ACC112 (cell line): ENCODE results near the gene BLOC1S2.
"Not testable (repeated sequence)": the region's sequence is repeated elsewhere in the genome, so short reads cannot be mapped to it uniquely, and the experiment has no call there.

Experiments
- H2AFZ ChIP-seq: fragments of 200-600 bp; sonication (generic); one replicate; pipeline ENCODE4 v1.6.0; 2017; ENCODE audit warnings: antibody characterized with exemption, low read length; ENCODE audit not compliant: unreplicated experiment
- H3K27ac ChIP-seq: fragments of 200-600 bp; sonication (generic); 2 replicates; pipeline ENCODE4 v1.5.1; 2014; ENCODE audit warnings: low read depth, mild to moderate bottlenecking, antibody characterized with exemption, low read length, moderate library complexity
- H3K27me3 ChIP-seq: fragments of 200-600 bp; sonication (generic); 2 replicates; pipeline ENCODE4 v1.6.1; 2014; ENCODE audit warnings: mild to moderate bottlenecking, antibody characterized with exemption, low read length, moderate library complexity, mixed read lengths; ENCODE audit not compliant: insufficient read depth
- H3K36me3 ChIP-seq: fragments of 200-600 bp; sonication (generic); 2 replicates; pipeline ENCODE4 v1.6.1; 2016; ENCODE audit warnings: mild to moderate bottlenecking, antibody characterized with exemption, low read length, moderate library complexity, mixed read lengths; ENCODE audit not compliant: insufficient read depth
- H3K4me1 ChIP-seq: fragments of 200-600 bp; sonication (generic); one replicate; pipeline ENCODE4 v1.6.1; 2016; ENCODE audit warnings: low read length, mixed read lengths; ENCODE audit not compliant: insufficient read depth, unreplicated experiment, control insufficient read depth
- H3K4me3 ChIP-seq: fragments of 200-600 bp; sonication (generic); 2 replicates; pipeline ENCODE4 v1.5.1; 2014; ENCODE audit warnings: mild to moderate bottlenecking, low read depth, low read length
- H3K79me2 ChIP-seq: fragments of 200-600 bp; sonication (generic); one replicate; pipeline ENCODE4 v1.6.0; 2016; ENCODE audit warnings: low read length; ENCODE audit not compliant: control insufficient read depth, unreplicated experiment, insufficient read depth

Gene BLOC1S2

GRCh38 chr10:100318207-100318606, 31.7 kb upstream of the BLOC1S2 start:
- H3K79me2 ChIP-seq: no peaks in the 10 kb centered on the region
- H2AFZ ChIP-seq: no peak overlapping the region
- peaks cover 61% of the 10 kb centered on the region for H3K27me3 ChIP-seq
- H3K4me3 ChIP-seq: no peak overlapping the region
- no peak overlapping the region for H3K27ac ChIP-seq
- no peaks in the 10 kb centered on the region for H3K4me1 ChIP-seq
- H3K36me3 ChIP-seq: no peaks in the 10 kb centered on the region

- Histone ChIP-seq H3K36me3 (no peaks in the 10 kb centered on the region), H3K4me1 (no peaks in the 10 kb centered on the region), H3K4me3 (no peak overlapping the region), H3K27ac (no peak overlapping the region), H3K27me3 (peaks cover 77% of the 10 kb centered on the region), H2AFZ (no peak overlapping the region), H3K79me2 (no peaks in the 10 kb centered on the region)
Observed at GRCh38 chr10:100315615-100316014, 29.1 kb upstream of the BLOC1S2 start.

GRCh38 chr10:100311298-100311697, 24.8 kb upstream of the BLOC1S2 start:
- Histone ChIP-seq H3K27me3 (peaks cover 57% of the 10 kb centered on the region), H3K4me1 (no peaks in the 10 kb centered on the region), H3K27ac (no peak overlapping the region), H3K79me2 (no peaks in the 10 kb centered on the region), H3K36me3 (no peaks in the 10 kb centered on the region), H2AFZ (no peak overlapping the region), H3K4me3 (no peak overlapping the region)

GRCh38 chr10:100307684-100308083, 21.2 kb upstream of the BLOC1S2 start:
- Histone ChIP-seq H3K4me1 (no peaks in the 10 kb centered on the region), H2AFZ (no peak overlapping the region), H3K27ac (no peak overlapping the region), H3K4me3 (no peak overlapping the region), H3K27me3 (peaks cover 30% of the 10 kb centered on the region), H3K79me2 (no peaks in the 10 kb centered on the region), H3K36me3 (no peaks in the 10 kb centered on the region)

GRCh38 chr10:100306861-100307260, 20.4 kb upstream of the BLOC1S2 start:
- H3K27ac ChIP-seq: no peak overlapping the region
- no peak overlapping the region for H3K4me3 ChIP-seq
- no peaks in the 10 kb centered on the region for H3K79me2 ChIP-seq
- no peak overlapping the region for H2AFZ ChIP-seq
- no peaks in the 10 kb centered on the region for H3K36me3 ChIP-seq
- H3K27me3 ChIP-seq: peaks cover 21% of the 10 kb centered on the region
- no peaks in the 10 kb centered on the region for H3K4me1 ChIP-seq

GRCh38 chr10:100304414-100304813, 17.9 kb upstream of the BLOC1S2 start:
- H3K27me3 ChIP-seq: peaks cover 4% of the 10 kb centered on the region
- no peaks in the 10 kb centered on the region for H3K4me1 ChIP-seq
- H3K36me3 ChIP-seq: no peaks in the 10 kb centered on the region
- H2AFZ ChIP-seq: no peak overlapping the region
- H3K79me2 ChIP-seq: no peaks in the 10 kb centered on the region
- H3K4me3 ChIP-seq: no peak overlapping the region
- H3K27ac ChIP-seq: no peak overlapping the region

- H2AFZ ChIP-seq: no peak overlapping the region
- no peak overlapping the region for H3K27ac ChIP-seq
- H3K36me3 ChIP-seq: no peaks in the 10 kb centered on the region
- peaks cover 6% of the 10 kb centered on the region for H3K27me3 ChIP-seq
- H3K79me2 ChIP-seq: no peaks in the 10 kb centered on the region
- no peak overlapping the region for H3K4me3 ChIP-seq
- no peaks in the 10 kb centered on the region for H3K4me1 ChIP-seq
Observed at GRCh38 chr10:100303724-100304319, 17.3 kb upstream of the BLOC1S2 start.

GRCh38 chr10:100301123-100301522, 14.6 kb upstream of the BLOC1S2 start:
- not testable (repeated sequence) for H3K27ac ChIP-seq

GRCh38 chr10:100297242-100297641, 10.8 kb upstream of the BLOC1S2 start:
- Histone ChIP-seq H3K36me3 (no peaks in the 10 kb centered on the region), H3K4me3 (no peak overlapping the region), H3K27me3 (peaks cover 42% of the 10 kb centered on the region), H3K4me1 (peaks cover 5% of the 10 kb centered on the region), H3K27ac (no peak overlapping the region), H2AFZ (no peak overlapping the region), H3K79me2 (no peaks in the 10 kb centered on the region)

More at GRCh38 chr10:100301123-100301522, 14.6 kb upstream of the BLOC1S2 start:
- not testable (repeated sequence) for H3K4me3 ChIP-seq, H3K4me1 ChIP-seq, H2AFZ ChIP-seq, H3K79me2 ChIP-seq, H3K36me3 ChIP-seq
- H3K27me3 ChIP-seq: peaks cover 30% of the 10 kb centered on the region

- H3K27me3 ChIP-seq: peaks cover 31% of the 10 kb centered on the region
- H3K36me3 ChIP-seq: no peaks in the 10 kb centered on the region
- H3K4me1 ChIP-seq: peaks cover 5% of the 10 kb centered on the region
- no peaks in the 10 kb centered on the region for H3K79me2 ChIP-seq
- no peak overlapping the region for H2AFZ ChIP-seq
- no peak overlapping the region for H3K4me3 ChIP-seq
- no peak overlapping the region for H3K27ac ChIP-seq
Observed at GRCh38 chr10:100293066-100293465, 6.6 kb upstream of the BLOC1S2 start.

- H3K27ac ChIP-seq, H3K4me3 ChIP-seq, H3K36me3 ChIP-seq, H2AFZ ChIP-seq, H3K79me2 ChIP-seq, H3K4me1 ChIP-seq: not testable (repeated sequence)
- peaks cover 23% of the 10 kb centered on the region for H3K27me3 ChIP-seq
Observed at GRCh38 chr10:100292300-100292699, 5.8 kb upstream of the BLOC1S2 start.
